GM12874 (cell line): Measurements from ENCODE around the gene SH3TC1.

Source experiments
- TF ChIP-seq, protein P1 (sequence below): IDR thresholded peaks from 2 replicates; pipeline ENCODE4 v1.5.1; 2011; ENCODE audit warnings: low read depth, mild to moderate bottlenecking, control low read depth, low read length, moderate library complexity; ENCODE audit not compliant: insufficient read depth

The SH3TC1 gene

GRCh38 chr4:8176547-8177399, 22.3 kb upstream of the SH3TC1 start:
- TF ChIP-seq, protein P1, sequence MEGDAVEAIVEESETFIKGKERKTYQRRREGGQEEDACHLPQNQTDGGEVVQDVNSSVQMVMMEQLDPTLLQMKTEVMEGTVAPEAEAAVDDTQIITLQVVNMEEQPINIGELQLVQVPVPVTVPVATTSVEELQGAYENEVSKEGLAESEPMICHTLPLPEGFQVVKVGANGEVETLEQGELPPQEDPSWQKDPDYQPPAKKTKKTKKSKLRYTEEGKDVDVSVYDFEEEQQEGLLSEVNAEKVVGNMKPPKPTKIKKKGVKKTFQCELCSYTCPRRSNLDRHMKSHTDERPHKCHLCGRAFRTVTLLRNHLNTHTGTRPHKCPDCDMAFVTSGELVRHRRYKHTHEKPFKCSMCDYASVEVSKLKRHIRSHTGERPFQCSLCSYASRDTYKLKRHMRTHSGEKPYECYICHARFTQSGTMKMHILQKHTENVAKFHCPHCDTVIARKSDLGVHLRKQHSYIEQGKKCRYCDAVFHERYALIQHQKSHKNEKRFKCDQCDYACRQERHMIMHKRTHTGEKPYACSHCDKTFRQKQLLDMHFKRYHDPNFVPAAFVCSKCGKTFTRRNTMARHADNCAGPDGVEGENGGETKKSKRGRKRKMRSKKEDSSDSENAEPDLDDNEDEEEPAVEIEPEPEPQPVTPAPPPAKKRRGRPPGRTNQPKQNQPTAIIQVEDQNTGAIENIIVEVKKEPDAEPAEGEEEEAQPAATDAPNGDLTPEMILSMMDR = peak; percentile 94

DNA sequence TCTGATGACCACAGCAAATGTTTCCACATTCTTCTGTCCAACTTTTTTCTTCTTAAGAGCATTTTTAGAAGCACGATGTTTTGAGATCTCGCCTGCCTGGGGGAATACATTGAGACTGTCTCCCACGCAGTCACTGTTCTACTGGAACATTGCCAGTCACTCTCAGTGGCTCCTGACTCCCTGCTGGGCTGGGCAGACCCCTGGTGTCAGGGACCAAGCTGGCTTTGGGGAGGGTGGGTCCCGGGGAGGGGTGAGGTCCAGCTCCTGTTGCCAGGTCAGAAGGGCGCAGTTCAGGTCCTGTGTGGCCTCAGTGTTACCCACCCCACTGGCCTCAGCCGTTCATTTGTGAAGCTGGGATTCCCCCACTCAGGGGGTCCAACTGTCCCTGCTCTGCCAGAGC, 21.5 kb upstream of the SH3TC1 start:
- TF ChIP-seq, protein P1 = no peak

- TF ChIP-seq, protein P1 = no peak
Measured at GRCh38 chr4:8177956-8178355, 21.1 kb upstream of the SH3TC1 start.

DNA sequence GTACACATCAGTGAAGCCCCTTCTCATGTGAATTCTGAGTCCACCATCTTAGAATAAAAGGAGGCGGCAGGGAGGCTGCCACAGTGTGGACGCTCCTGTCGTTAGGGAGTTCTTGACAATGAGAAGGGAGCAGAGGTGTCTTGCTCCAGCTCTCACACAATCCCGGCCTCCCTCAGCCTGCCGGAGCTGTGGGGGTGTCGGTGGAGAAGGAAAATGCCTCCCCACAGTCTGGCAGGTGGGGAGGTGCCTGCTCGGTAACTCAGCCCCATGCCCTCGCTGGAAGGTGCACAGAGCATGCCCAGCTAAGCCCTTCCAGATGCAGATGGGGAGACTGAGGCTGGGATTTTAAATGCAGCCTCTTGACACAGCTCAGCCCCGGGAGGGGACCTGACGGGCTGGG, 20.0 kb upstream of the SH3TC1 start:
- TF ChIP-seq, protein P1 = no peak

DNA sequence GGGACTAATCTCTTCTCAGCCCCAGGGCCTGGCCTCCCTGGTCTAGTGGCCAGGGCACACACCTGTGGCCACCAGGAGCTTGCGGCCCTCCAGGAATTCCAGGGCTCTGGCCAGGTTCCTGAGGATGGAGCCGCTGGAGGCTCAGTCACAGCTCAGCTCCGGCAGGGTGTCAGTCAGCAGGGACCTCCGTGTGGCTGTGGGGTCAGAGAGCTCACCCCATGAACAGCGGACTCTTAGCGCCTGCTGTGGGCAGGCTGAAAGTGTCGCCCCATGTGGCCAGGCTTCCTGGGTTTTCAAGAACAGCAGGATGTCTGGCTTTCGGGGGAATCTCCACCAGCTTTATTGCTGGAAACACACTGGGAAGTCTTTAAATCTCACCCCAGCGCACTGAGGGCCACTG, 19.3 kb upstream of the SH3TC1 start:
- TF ChIP-seq, protein P1 = no peak

DNA sequence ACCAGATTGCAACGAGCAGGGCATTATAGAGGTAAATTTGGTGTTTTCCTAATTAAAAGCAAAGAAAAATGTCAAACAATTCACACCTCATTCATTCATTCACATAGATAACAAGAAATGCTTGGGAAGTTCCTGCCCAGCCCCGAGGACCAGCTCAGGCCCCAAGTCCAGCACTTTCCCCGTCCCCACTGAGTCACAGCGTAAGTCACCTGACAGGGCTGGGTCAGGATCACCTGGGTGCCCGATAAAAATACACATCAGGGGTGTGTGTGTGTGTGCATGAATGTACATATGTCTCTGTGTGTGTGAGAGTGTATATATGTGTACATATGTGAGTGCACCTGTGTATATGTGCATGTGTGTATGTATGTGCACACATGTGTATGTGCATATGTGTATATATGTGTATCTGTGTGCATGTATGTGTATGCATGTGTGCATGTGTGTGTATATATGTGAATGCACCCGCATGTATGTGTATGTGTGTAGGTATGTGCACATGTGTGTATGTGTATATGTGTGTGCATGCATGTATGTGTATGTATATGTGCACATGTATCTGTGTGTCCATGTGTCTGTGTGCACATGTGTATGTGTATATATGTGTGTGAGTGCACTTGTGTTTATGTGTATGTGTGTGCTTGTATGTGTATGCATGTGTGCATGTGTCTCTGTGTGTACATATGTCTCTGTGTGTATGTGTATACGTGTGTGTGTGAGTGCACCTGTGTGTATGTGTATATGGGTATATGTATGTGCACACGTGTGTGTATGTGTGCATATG, 18.6 kb upstream of the SH3TC1 start:
- TF ChIP-seq, protein P1 = no peak

- TF ChIP-seq, protein P1 = no peak
Measured at GRCh38 chr4:8181119-8181518, 18.0 kb upstream of the SH3TC1 start.
